ENCODE data around the gene RPL19.
"Not testable (repeated sequence)": the region's sequence is repeated elsewhere in the genome, so short reads cannot be mapped to it uniquely, and the experiment has no call there.

Gene RPL19

GRCh38 chr17:39200070-39200879 lies at the start of gene RPL19:
Gene RPL19 (plus strand): TSS chr17:39200283. CDS start chr17:39200345, 62 bp downstream.
- DNase-seq: no peak

GRCh38 chr17:39150795-39151149 lies 49.3 kb upstream of the RPL19 start:
- no peak for DNase-seq

- DNase-seq: no peak
These were observed 48.7 kb upstream of the RPL19 start, which contains the start of gene PLXDC1 for GRCh38 chr17:39151150-39151942. Gene PLXDC1 (minus strand): TSS chr17:39151637. CDS start chr17:39151437, 200 bp downstream.

GRCh38 chr17:39151943-39152818 lies 47.9 kb upstream of the RPL19 start:
- peak; percentile 65 for DNase-seq

- peak; percentile 93 for DNase-seq
These were observed 46.5 kb upstream of the RPL19 start for GRCh38 chr17:39153599-39154051.

GRCh38 chr17:39155654-39156053 lies 44.4 kb upstream of the RPL19 start:
- no peak for DNase-seq

GRCh38 chr17:39156491-39156890 lies 43.6 kb upstream of the RPL19 start:
- no peak for DNase-seq

- DNase-seq: no peak
These were observed 41.5 kb upstream of the RPL19 start for GRCh38 chr17:39158623-39159022.

- no peak for DNase-seq
These were observed 38.1 kb upstream of the RPL19 start for GRCh38 chr17:39161962-39162361.

GRCh38 chr17:39164675-39165143 lies 35.4 kb upstream of the RPL19 start:
- DNase-seq: peak; percentile 62

GRCh38 chr17:39165178-39165840 lies 34.8 kb upstream of the RPL19 start:
- no peak for DNase-seq

- DNase-seq: no peak
These were observed 34.2 kb upstream of the RPL19 start, which contains the start of gene ARL5C for GRCh38 chr17:39165841-39166349. Gene ARL5C (minus strand): TSS chr17:39166161. CDS start chr17:39165760, 401 bp downstream.

GRCh38 chr17:39166437-39167335 lies 33.4 kb upstream of the RPL19 start:
- DNase-seq: no peak

- no peak for DNase-seq
These were observed 32.6 kb upstream of the RPL19 start for GRCh38 chr17:39167476-39167875.

GRCh38 chr17:39168503-39168902 lies 31.6 kb upstream of the RPL19 start:
- DNase-seq: not testable (repeated sequence)

- DNase-seq: no peak
These were observed 31.0 kb upstream of the RPL19 start for GRCh38 chr17:39169101-39169500.

- no peak for DNase-seq
These were observed 30.6 kb upstream of the RPL19 start for GRCh38 chr17:39169518-39169917.

GRCh38 chr17:39170109-39170508 lies 30.0 kb upstream of the RPL19 start:
- DNase-seq: no peak

- DNase-seq: no peak
These were observed 29.5 kb upstream of the RPL19 start for GRCh38 chr17:39170558-39170957.

GRCh38 chr17:39171933-39172332 lies 28.1 kb upstream of the RPL19 start:
- DNase-seq: no peak

- no peak for DNase-seq
These were observed 27.0 kb upstream of the RPL19 start for GRCh38 chr17:39173080-39173479.
